Sigmoid colon (tissue), 4 donors: Measurements from ENCODE around the gene GOLGA5.

Experiments
- CTCF ChIP-seq, 4 experiments: fragments of 450-650 bp in 3 of 4; fragments of 200-600 bp in 1 of 4; IDR thresholded peaks; one replicate each; pipeline ENCODE4 v1.5.1; 2016 to 2019; ENCODE audit warnings: antibody characterized with exemption in 4 of 4, mild to moderate bottlenecking in 3 of 4, moderate library complexity in 2 of 4
- EP300 ChIP-seq, 4 donors: sonication (generic); formaldehyde crosslinking; IDR thresholded peaks; one replicate each; pipeline ENCODE4 v1.6.1; 2017; ENCODE audit warnings: antibody characterized with exemption in 4 of 4
- POLR2A ChIP-seq, 2 donors: fragments of 450-650 bp; IDR thresholded peaks; one replicate each; pipeline ENCODE4 v1.6.1; 2016; ENCODE audit warnings: antibody characterized with exemption in 2 of 2, mild to moderate bottlenecking in 2 of 2, moderate library complexity in 2 of 2

GRCh38 chr14:92802678-92803077 is 8.6 kb downstream of the GOLGA5 start:
- TF ChIP-seq CTCF (IDR thresholded peaks at IDR 0.05) (no peak), POLR2A (IDR thresholded peaks at IDR 0.05) (no peak), EP300 (IDR thresholded peaks at IDR 0.05) (no peak)
